ENCODE data around the gene PIWIL4.

PIWIL4 gene

GRCh38 chr11:94583213-94583865, 16.2 kb downstream of the PIWIL4 start:
- TF ChIP-seq CTCF (IDR thresholded peaks at IDR 0.05) = no peak

- TF ChIP-seq CTCF (IDR thresholded peaks at IDR 0.05) = no peak
These were observed 16.8 kb downstream of the PIWIL4 start for GRCh38 chr11:94583866-94584500.

- no peak for TF ChIP-seq CTCF (IDR thresholded peaks at IDR 0.05)
These were observed 17.8 kb downstream of the PIWIL4 start for GRCh38 chr11:94584978-94585377.

- no peak for TF ChIP-seq CTCF (IDR thresholded peaks at IDR 0.05)
These were observed 18.2 kb downstream of the PIWIL4 start for GRCh38 chr11:94585399-94585798.

GRCh38 chr11:94586546-94586945, 19.4 kb downstream of the PIWIL4 start:
- TF ChIP-seq CTCF (IDR thresholded peaks at IDR 0.05) = no peak

- TF ChIP-seq CTCF (IDR thresholded peaks at IDR 0.05) = no peak
These were observed 19.8 kb downstream of the PIWIL4 start for GRCh38 chr11:94586978-94587377.

- no peak for TF ChIP-seq CTCF (IDR thresholded peaks at IDR 0.05)
These were observed 21.3 kb downstream of the PIWIL4 start for GRCh38 chr11:94588366-94588942.

Measured in LNCAP (cell line).